ENCODE measurements around the gene TLX1.

Gene TLX1

DNA sequence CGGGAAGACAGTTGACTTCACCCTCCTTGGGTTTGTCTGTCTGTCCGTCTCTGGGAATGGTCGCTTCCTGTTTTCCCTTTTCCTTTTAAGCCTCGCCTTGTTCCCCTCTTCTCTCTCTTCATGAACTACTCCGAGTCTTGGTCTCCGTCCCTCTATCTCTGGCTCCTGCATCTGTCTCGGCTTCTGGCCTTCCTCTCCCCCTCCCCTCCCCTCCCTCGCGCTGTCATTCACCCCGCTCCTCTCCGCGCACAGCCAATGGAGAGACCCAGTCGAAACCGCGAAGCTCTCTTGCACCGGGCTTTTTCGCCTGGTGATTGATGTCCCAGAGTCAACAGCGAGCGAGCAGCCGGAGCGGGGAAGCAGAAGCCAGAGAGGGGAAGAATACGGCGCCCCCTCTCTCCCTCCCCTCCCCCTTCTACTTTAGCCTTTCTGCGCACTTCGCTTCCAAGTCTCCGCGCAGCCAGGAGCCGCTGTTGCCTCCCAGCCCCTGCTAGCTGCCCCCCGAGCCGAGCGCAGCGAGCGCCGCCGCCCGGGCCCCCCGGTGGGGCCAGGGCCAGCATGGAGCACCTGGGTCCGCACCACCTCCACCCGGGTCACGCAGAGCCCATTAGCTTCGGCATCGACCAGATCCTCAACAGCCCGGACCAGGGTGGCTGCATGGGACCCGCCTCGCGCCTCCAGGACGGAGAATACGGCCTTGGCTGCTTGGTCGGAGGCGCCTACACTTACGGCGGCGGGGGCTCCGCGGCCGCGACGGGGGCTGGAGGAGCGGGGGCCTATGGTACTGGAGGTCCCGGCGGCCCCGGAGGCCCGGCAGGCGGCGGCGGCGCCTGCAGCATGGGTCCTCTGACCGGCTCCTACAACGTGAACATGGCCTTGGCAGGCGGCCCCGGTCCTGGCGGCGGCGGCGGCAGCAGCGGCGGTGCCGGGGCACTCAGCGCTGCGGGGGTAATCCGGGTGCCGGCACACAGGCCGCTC, at the start of gene TLX1 (continued):
- TF ChIP-seq, protein P1, sequence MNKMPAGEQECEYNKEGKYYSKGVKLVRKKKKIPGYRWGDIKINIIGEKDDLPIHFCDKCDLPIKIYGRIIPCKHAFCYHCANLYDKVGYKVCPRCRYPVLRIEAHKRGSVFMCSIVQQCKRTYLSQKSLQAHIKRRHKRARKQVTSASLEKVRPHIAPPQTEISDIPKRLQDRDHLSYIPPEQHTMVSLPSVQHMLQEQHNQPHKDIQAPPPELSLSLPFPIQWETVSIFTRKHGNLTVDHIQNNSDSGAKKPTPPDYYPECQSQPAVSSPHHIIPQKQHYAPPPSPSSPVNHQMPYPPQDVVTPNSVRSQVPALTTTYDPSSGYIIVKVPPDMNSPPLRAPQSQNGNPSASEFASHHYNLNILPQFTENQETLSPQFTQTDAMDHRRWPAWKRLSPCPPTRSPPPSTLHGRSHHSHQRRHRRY (tag by site-specific recombination; IDR thresholded peaks at IDR 0.05), result no peak
- TF ChIP-seq ZEB2 (tag by site-specific recombination; IDR thresholded peaks at IDR 0.05), result peak; percentile 85
- TF ChIP-seq ZBTB20 (tag by site-specific recombination; IDR thresholded peaks at IDR 0.05), result peak; percentile 89
- TF ChIP-seq, protein P2, sequence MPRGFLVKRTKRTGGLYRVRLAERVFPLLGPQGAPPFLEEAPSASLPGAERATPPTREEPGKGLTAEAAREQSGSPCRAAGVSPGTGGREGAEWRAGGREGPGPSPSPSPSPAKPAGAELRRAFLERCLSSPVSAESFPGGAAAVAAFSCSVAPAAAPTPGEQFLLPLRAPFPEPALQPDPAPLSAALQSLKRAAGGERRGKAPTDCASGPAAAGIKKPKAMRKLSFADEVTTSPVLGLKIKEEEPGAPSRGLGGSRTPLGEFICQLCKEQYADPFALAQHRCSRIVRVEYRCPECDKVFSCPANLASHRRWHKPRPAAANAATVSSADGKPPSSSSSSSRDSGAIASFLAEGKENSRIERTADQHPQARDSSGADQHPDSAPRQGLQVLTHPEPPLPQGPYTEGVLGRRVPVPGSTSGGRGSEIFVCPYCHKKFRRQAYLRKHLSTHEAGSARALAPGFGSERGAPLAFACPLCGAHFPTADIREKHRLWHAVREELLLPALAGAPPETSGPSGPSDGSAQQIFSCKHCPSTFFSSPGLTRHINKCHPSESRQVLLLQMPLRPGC (tag by site-specific recombination; IDR thresholded peaks at IDR 0.05), result no peak
- TF ChIP-seq ZBTB21 (tag by site-specific recombination; IDR thresholded peaks at IDR 0.05), result no peak
- no peak for TF ChIP-seq REPIN1 (tag by site-specific recombination; IDR thresholded peaks at IDR 0.05; ENCODE audit: low read depth)
- TF ChIP-seq ZNF596 (tag by site-specific recombination; IDR thresholded peaks at IDR 0.05), result peak; percentile 66
- TF ChIP-seq, protein P3, sequence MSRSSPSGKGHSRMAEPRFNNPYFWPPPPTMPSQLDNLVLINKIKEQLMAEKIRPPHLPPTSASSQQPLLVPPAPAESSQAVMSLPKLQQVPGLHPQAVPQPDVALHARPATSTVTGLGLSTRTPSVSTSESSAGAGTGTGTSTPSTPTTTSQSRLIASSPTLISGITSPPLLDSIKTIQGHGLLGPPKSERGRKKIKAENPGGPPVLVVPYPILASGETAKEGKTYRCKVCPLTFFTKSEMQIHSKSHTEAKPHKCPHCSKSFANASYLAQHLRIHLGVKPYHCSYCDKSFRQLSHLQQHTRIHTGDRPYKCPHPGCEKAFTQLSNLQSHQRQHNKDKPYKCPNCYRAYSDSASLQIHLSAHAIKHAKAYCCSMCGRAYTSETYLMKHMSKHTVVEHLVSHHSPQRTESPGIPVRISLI (tag by site-specific recombination; IDR thresholded peaks at IDR 0.05), result no peak
- TF ChIP-seq MZF1 (tag by site-specific recombination; IDR thresholded peaks at IDR 0.05; ENCODE audit: borderline replicate concordance), result no peak
- no peak for TF ChIP-seq ZBTB48 (tag by site-specific recombination; IDR thresholded peaks at IDR 0.05)
- TF ChIP-seq ZBTB17 (tag by site-specific recombination; IDR thresholded peaks at IDR 0.05), result peak; percentile 98
- TF ChIP-seq ZNF404 (tag by site-specific recombination; IDR thresholded peaks at IDR 0.05), result no peak
- TF ChIP-seq ZNF354C (tag by site-specific recombination; IDR thresholded peaks at IDR 0.05; ENCODE audit: borderline replicate concordance, low read depth), result no peak
- peak; percentile 84 for TF ChIP-seq SP3 (tag by site-specific recombination; IDR thresholded peaks at IDR 0.05)
- no peak for TF ChIP-seq ZNF211 (tag by site-specific recombination; IDR thresholded peaks at IDR 0.05; ENCODE audit: low read depth)
- TF ChIP-seq, protein P4, sequence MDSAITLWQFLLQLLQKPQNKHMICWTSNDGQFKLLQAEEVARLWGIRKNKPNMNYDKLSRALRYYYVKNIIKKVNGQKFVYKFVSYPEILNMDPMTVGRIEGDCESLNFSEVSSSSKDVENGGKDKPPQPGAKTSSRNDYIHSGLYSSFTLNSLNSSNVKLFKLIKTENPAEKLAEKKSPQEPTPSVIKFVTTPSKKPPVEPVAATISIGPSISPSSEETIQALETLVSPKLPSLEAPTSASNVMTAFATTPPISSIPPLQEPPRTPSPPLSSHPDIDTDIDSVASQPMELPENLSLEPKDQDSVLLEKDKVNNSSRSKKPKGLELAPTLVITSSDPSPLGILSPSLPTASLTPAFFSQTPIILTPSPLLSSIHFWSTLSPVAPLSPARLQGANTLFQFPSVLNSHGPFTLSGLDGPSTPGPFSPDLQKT (IDR thresholded peaks at IDR 0.05; ENCODE audit: borderline replicate concordance, low read depth, low read length), result no peak
- TF ChIP-seq, protein P5, sequence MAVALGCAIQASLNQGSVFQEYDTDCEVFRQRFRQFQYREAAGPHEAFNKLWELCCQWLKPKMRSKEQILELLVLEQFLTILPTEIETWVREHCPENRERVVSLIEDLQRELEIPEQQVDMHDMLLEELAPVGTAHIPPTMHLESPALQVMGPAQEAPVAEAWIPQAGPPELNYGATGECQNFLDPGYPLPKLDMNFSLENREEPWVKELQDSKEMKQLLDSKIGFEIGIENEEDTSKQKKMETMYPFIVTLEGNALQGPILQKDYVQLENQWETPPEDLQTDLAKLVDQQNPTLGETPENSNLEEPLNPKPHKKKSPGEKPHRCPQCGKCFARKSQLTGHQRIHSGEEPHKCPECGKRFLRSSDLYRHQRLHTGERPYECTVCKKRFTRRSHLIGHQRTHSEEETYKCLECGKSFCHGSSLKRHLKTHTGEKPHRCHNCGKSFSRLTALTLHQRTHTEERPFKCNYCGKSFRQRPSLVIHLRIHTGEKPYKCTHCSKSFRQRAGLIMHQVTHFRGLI (tag by site-specific recombination; IDR thresholded peaks at IDR 0.05), result no peak
- TF ChIP-seq BCL11A (tag by site-specific recombination; IDR thresholded peaks at IDR 0.05; ENCODE audit: low read depth), result 0 out of 2 replicates have a peak, but pooled peaks have one; percentile 9
- TF ChIP-seq ZNF23 (tag by site-specific recombination; IDR thresholded peaks at IDR 0.05; ENCODE audit: borderline replicate concordance), result no peak
- no peak for TF ChIP-seq HOXD13 (CRISPR knock-in tag; IDR thresholded peaks at IDR 0.05; ENCODE audit: borderline replicate concordance)
- TF ChIP-seq, protein P6, sequence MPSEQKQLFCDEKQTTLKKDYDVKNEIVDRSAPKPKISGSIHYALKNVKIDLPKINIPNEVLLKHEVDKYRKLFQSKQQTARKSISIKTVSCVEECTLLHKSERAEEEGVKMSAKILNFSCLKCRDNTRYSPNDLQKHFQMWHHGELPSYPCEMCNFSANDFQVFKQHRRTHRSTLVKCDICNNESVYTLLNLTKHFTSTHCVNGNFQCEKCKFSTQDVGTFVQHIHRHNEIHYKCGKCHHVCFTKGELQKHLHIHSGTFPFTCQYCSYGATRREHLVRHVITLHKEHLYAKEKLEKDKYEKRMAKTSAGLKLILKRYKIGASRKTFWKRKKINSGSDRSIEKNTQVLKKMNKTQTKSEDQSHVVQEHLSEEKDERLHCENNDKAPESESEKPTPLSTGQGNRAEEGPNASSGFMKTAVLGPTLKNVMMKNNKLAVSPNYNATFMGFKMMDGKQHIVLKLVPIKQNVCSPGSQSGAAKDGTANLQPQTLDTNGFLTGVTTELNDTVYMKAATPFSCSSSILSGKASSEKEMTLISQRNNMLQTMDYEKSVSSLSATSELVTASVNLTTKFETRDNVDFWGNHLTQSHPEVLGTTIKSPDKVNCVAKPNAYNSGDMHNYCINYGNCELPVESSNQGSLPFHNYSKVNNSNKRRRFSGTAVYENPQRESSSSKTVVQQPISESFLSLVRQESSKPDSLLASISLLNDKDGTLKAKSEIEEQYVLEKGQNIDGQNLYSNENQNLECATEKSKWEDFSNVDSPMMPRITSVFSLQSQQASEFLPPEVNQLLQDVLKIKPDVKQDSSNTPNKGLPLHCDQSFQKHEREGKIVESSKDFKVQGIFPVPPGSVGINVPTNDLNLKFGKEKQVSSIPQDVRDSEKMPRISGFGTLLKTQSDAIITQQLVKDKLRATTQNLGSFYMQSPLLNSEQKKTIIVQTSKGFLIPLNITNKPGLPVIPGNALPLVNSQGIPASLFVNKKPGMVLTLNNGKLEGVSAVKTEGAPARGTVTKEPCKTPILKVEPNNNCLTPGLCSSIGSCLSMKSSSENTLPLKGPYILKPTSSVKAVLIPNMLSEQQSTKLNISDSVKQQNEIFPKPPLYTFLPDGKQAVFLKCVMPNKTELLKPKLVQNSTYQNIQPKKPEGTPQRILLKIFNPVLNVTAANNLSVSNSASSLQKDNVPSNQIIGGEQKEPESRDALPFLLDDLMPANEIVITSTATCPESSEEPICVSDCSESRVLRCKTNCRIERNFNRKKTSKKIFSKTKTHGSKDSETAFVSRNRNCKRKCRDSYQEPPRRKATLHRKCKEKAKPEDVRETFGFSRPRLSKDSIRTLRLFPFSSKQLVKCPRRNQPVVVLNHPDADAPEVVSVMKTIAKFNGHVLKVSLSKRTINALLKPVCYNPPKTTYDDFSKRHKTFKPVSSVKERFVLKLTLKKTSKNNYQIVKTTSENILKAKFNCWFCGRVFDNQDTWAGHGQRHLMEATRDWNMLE (tag by site-specific recombination; conservative IDR thresholded peaks at IDR 0.05; ENCODE audit: low read depth), result no peak
- no peak for TF ChIP-seq ZNF664 (tag by site-specific recombination; IDR thresholded peaks at IDR 0.05)
